HepG2 (cell line): Measurements from ENCODE around the gene ARL5B. TPM values are rescaled to one million over a fixed set of nuclear protein-coding genes. Genes with fewer than 3 reads are reported as not detected.

Experiments used
- ATAC-seq: fragments of 200-7000 bp; cut with Tn5 transposase; 3 replicates; pipeline ENCODE4 v1.9.1; 2020; ENCODE audit warnings: mild to moderate bottlenecking, moderate library complexity
- BruUV-seq: library from RNA; stranded (reverse); fragments of 400-500 nt; replicated peaks from 2 replicates; lab custom pipeline; 2021; lab: Mats Ljungman, UMichigan
- CTCF ChIA-PET: fragments of 300-600 bp; formaldehyde crosslinking; extraction: SDS; loops from one replicate; lab custom pipeline; 2021; ENCODE audit warnings: low total read pairs, inconsistent platforms, low intra/inter-chr PET ratio; lab: Yijun Ruan, JAX
- POLR2A ChIA-PET: fragments of 350-600 bp; sonication (Branson Sonifier 250); formaldehyde crosslinking; loops from one replicate; lab custom pipeline; 2020; ENCODE audit warnings: antibody characterized with exemption, inconsistent platforms; lab: Yijun Ruan, JAX
- DNase-seq: peaks from one replicate; pipeline ENCODE4 v3.0.0-alpha.2; 2015; ENCODE audit warnings: low spot score
- FAIRE-seq: peaks from 3 replicates; lab custom pipeline; 2011; peaks lifted over from hg19 to GRCh38; lab: Jason Lieb, UNC
- H2AFZ ChIP-seq: one replicate; pipeline ENCODE4 v1.6.1; 2011; ENCODE audit warnings: low read length, inconsistent platforms
- H3K27ac ChIP-seq: fragments of 300-600 bp; 3 replicates; pipeline ENCODE4 v1.8.0; 2011; ENCODE audit warnings: mixed run types, mild to moderate bottlenecking, mixed read lengths, low read length, inconsistent platforms; ENCODE audit not compliant: insufficient read depth; ENCODE audit errors: extremely low read length
- H3K27me3 ChIP-seq, 2 experiments: fragments of 200-600 bp in 1 of 2; 2 replicates in 1 of 2; 3 replicates in 1 of 2; pipeline versions ENCODE4 v1.6.0 to v1.8.0; 2011; ENCODE audit warnings: low read length in 2 of 2, mild to moderate bottlenecking in 2 of 2, moderate library complexity in 2 of 2, inconsistent platforms in 1 of 2; ENCODE audit not compliant: insufficient read depth in 2 of 2, control insufficient read depth in 1 of 2
- H3K36me3 ChIP-seq, 2 experiments: fragments of 200-600 bp in 1 of 2; replicated peaks in 1 of 2; 2 replicates in 1 of 2; 3 replicates in 1 of 2; pipeline versions ENCODE4 v1.5.1 to v1.8.0; 2011; ENCODE audit warnings: low read length in 2 of 2, inconsistent platforms in 1 of 2; ENCODE audit not compliant: insufficient read depth in 2 of 2, control insufficient read depth in 1 of 2
- H3K4me1 ChIP-seq: 2 replicates; pipeline ENCODE4 v1.5.1; 2012; ENCODE audit warnings: low read length, inconsistent platforms; ENCODE audit not compliant: insufficient read depth
- H3K4me2 ChIP-seq: 2 replicates; pipeline ENCODE4 v1.6.0; 2011; ENCODE audit warnings: low read depth, low read length, inconsistent platforms
- H3K4me3 ChIP-seq, 3 experiments: fragments of 200-600 bp in 1 of 3; sonication (generic), shearing (Covaris generic) in 1 of 3; replicated peaks in 1 of 3; 2 replicates each; pipeline ENCODE4 v1.5.1; 2011 to 2016; ENCODE audit warnings: low read length in 3 of 3, inconsistent platforms in 2 of 3, low read depth in 2 of 3, mild to moderate bottlenecking in 2 of 3, control low read depth in 1 of 3, mixed read lengths in 1 of 3; ENCODE audit not compliant: insufficient read depth in 1 of 3
- H3K79me2 ChIP-seq: one replicate; pipeline ENCODE4 v1.6.1; 2011; ENCODE audit warnings: low read length, inconsistent platforms; ENCODE audit not compliant: insufficient read depth
- H3K9ac ChIP-seq: 2 replicates; pipeline ENCODE4 v1.6.0; 2011; ENCODE audit warnings: mild to moderate bottlenecking, low read depth, low read length, inconsistent platforms; ENCODE audit not compliant: insufficient read depth
- H3K9me3 ChIP-seq: 2 replicates; pipeline ENCODE4 v1.5.1; 2012; ENCODE audit warnings: mild to moderate bottlenecking, low read length
- H4K20me1 ChIP-seq: 2 replicates; pipeline ENCODE4 v1.6.0; 2011; ENCODE audit warnings: inconsistent platforms, mild to moderate bottlenecking, low read length, moderate library complexity; ENCODE audit not compliant: insufficient read depth
- AHR ChIP-seq: IDR thresholded peaks from 2 replicates; pipeline ENCODE4 v1.6.1; 2018; ENCODE audit warnings: missing genetic modification reagents, missing compliant biosample characterization
- ARID5B ChIP-seq: IDR thresholded peaks from 2 replicates; pipeline ENCODE4 v1.4.0; 2020; ENCODE audit warnings: mild to moderate bottlenecking, missing genetic modification reagents
- BCL6 ChIP-seq: IDR thresholded peaks from 2 replicates; pipeline ENCODE4 v1.6.1; 2016; ENCODE audit warnings: missing genetic modification reagents, missing compliant biosample characterization
- CEBPG ChIP-seq: IDR thresholded peaks from 2 replicates; pipeline ENCODE4 v1.6.1; 2016
- CREM ChIP-seq, 2 experiments: sonication (generic) in 1 of 2; formaldehyde crosslinking in 1 of 2; IDR thresholded peaks; 2 replicates each; pipeline versions ENCODE4 v1.4.0 to v1.6.1; 2016 to 2020; ENCODE audit warnings: antibody characterized with exemption in 1 of 2, mild to moderate bottlenecking in 1 of 2, missing genetic modification reagents in 1 of 2
- FOXA3 ChIP-seq: IDR thresholded peaks from 2 replicates; pipeline ENCODE4 v1.6.1; 2016; ENCODE audit warnings: missing genetic modification reagents, missing compliant biosample characterization
- HNF4A ChIP-seq: sonication (generic); formaldehyde crosslinking; IDR thresholded peaks from 2 replicates; pipeline ENCODE4 v1.4.0; 2020; ENCODE audit warnings: missing genetic modification reagents
- HNF4G ChIP-seq, 2 experiments: sonication (generic) in 1 of 2; formaldehyde crosslinking in 1 of 2; IDR thresholded peaks; 2 replicates each; pipeline versions ENCODE4 v1.4.0 to v1.6.1; 2011 to 2020; ENCODE audit warnings: borderline replicate concordance in 2 of 2, low read depth in 2 of 2, mild to moderate bottlenecking in 2 of 2, low read length in 1 of 2, missing genetic modification reagents in 1 of 2, moderate library complexity in 1 of 2
- MIER2 ChIP-seq: IDR thresholded peaks from 2 replicates; pipeline ENCODE4 v1.6.1; 2016; ENCODE audit warnings: missing biosample characterization, missing genetic modification reagents
- NCOR1 ChIP-seq: fragments of 200-600 bp; sonication (generic); IDR thresholded peaks from 2 replicates; pipeline ENCODE4 v1.7.0; 2017; ENCODE audit warnings: antibody characterized with exemption, low read length, borderline replicate concordance
- SOX13 ChIP-seq, 3 experiments: fragments of 450-650 bp in 1 of 3; sonication (generic) in 1 of 3; formaldehyde crosslinking in 1 of 3; IDR thresholded peaks in 2 of 3; conservative IDR thresholded peaks in 1 of 3; 2 replicates each; pipeline versions ENCODE4 v1.5.0 to v1.6.1; 2016 to 2020; ENCODE audit warnings: antibody characterized with exemption in 1 of 3, mild to moderate bottlenecking in 1 of 3, missing compliant biosample characterization in 1 of 3, missing genetic modification reagents in 1 of 3, moderate library complexity in 1 of 3
- SOX6 ChIP-seq, 2 experiments: fragments of 450-650 bp in 1 of 2; sonication (generic) in 1 of 2; formaldehyde crosslinking in 1 of 2; IDR thresholded peaks; 2 replicates each; pipeline versions ENCODE4 v1.4.0 to v1.6.1; 2017 to 2020; ENCODE audit warnings: antibody characterized with exemption in 1 of 2, mild to moderate bottlenecking in 1 of 2, missing genetic modification reagents in 1 of 2
- TCF7 ChIP-seq: sonication (generic); IDR thresholded peaks from 2 replicates; pipeline ENCODE4 v1.6.1; 2016; ENCODE audit warnings: antibody characterized with exemption, low read depth
- ZFAT ChIP-seq: sonication (generic); formaldehyde crosslinking; conservative IDR thresholded peaks from 2 replicates; pipeline ENCODE4 v1.8.1; 2023; ENCODE audit warnings: missing genetic modification reagents, inconsistent platforms
- ZNF207 ChIP-seq: fragments of 450-650 bp; IDR thresholded peaks from 2 replicates; pipeline ENCODE4 v1.6.1; 2016; ENCODE audit warnings: antibody characterized with exemption, borderline replicate concordance
- WGBS: methylation state at CpG from one replicate; pipeline ENCODE4 v1.1.6; 2017; ENCODE audit warnings: low lambda C conversion rate; 5-methylcytosine and 5-hydroxymethylcytosine counted together
- in situ Hi-C: cut with HindIII; loops from 2 replicates; pipeline ENCODE4 v1.10.0; 2017; ENCODE audit warnings: low pct_unique_long_range_greater_than_20kb; ENCODE audit not compliant: extremely low pct_ligation_motif_present
- intact Hi-C: fragments of 100-400 bp; cut with micrococcal nuclease; formaldehyde crosslinking; loops from one replicate; pipeline ENCODE4 v1.10.0; 2022; ENCODE audit not compliant: unreplicated experiment
- polyA plus RNA-seq, 8 experiments: library from polyadenylated mRNA; depleted of rRNA in 3 of 8; stranded (reverse) in 7 of 8; unstranded in 1 of 8; fragments of >200 nt; fragmentation: Illumina TruSeq in 4 of 8; extraction: Trizol in 4 of 8; gene quantifications; 2 replicates each; pipeline versions ENCODE4 v1.2.1 to v1.2.3, GENCODE V29; 2011 to 2016; ENCODE audit warnings: low read depth in 4 of 8, missing spikeins in 1 of 8, mixed read lengths in 1 of 8; ENCODE audit not compliant: insufficient read depth in 1 of 8
- total RNA-seq, 5 experiments: library from RNA; depleted of rRNA; stranded (reverse); fragments of >200 nt; fragmentation: Illumina TruSeq; extraction: Trizol; gene quantifications; 2 replicates each; pipeline ENCODE4 v1.2.3, GENCODE V29; 2016; ENCODE audit warnings: low read depth in 1 of 5
- TF ChIP-seq, protein P1 (sequence below): IDR thresholded peaks from 2 replicates; pipeline ENCODE4 v1.6.1; 2012; ENCODE audit warnings: low read depth, low read length, improper control_type of control experiment

Gene ARL5B
- total and polyA plus RNA-seq, 2 of the 13 experiments (the other 11 are each of a cell fraction or from before 2014, with no cell fraction given), result 26.6 to 32.7 TPM

DNA sequence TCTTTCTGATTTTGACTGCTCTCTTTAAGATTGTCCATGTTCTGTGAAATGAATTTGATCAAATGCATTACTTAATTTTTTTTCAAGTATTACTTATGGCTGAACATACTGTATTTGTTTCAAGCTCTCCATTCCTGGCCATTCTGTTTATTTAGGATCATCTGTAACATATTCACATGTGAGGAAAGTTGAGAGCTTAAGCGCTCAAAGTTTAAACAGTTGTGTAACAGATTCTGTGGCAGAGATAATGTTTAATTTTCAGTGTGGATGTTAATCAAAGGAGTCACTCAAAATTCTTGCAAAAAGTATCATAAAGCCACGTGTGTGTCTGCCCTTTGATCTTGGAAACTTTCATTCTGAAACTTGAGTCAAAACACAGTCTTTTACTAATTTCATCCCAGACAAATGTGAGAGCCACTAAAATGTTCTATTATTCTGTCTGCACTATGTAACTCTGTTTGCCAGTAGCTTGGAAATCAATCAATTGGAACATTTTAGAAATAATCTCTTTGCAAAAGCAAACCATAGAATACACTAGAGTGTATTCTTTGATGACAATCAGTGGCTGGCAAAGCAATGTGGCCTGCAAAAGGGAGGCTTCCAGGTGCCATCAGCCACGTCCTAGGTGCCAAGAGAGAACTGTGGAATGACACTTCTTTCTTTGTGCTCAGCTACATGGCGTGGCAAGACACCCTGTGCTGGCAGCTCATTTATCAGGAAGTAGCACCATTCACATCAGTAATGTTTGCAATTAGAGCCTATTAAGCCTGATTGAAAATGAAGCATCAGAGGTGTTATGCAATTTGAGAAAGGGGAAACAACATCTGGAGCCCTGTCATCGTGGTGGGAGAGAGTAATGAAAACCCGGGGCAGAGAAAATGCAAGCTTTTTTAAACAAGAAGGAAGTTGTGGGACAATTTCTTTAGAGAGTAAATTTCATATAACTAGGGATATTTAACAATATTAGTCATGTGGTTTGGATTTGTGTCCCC, 40.9 kb downstream of the ARL5B start:
- no peak overlapping the region for H3K27ac ChIP-seq
- CTCF ChIA-PET, result no interaction called here
- POLR2A ChIA-PET, result interaction anchor here (0.7 kb wide), 1 partner anchor 41 kb away, joined by 3 read pairs; no protein-coding TSS in a partner anchor
- intact Hi-C loops (no loop called here), in situ Hi-C loops (loop anchor here (25.0 kb wide), 1 partner anchor 1087 kb away; no protein-coding TSS in a partner anchor)
- H3K4me2 ChIP-seq, result peak overlapping the region; percentile 2; the same call in 1 of the 2 replicates
- H3K4me3 ChIP-seq, result no peak overlapping the region
- ATAC-seq, result peak; percentile 83
- BruUV-seq, result no TSS peak
- H3K27me3 ChIP-seq, result no peaks in the 10 kb centered on the region; a peak in 1 of 5 replicates
- FAIRE-seq, result no peak
- no peaks in the 10 kb centered on the region for H3K36me3 ChIP-seq
- WGBS, result 26% methylated on average over 6 of the region's 6 CpGs
- H3K9ac ChIP-seq, result no peak overlapping the region
- DNase-seq, result peak; percentile 68
- peaks cover 8% of the 10 kb centered on the region; the same call in 1 of the 2 replicates for H3K9me3 ChIP-seq
- no peak overlapping the region for H2AFZ ChIP-seq
- H3K79me2 ChIP-seq, result no peaks in the 10 kb centered on the region
- H3K4me1 ChIP-seq, result peaks cover 32% of the 10 kb centered on the region
- no peaks in the 10 kb centered on the region for H4K20me1 ChIP-seq
- no peak for TF ChIP-seq SOX13 (IDR thresholded peaks at IDR 0.05)
- TF ChIP-seq SOX13 (CRISPR knock-in tag; conservative IDR thresholded peaks at IDR 0.05 in 1 of 2, IDR thresholded peaks at IDR 0.05 in 1 of 2), result peak in 1 of 2 experiments; percentile 45; a peak in 1 of 4 replicates
- peak; percentile 27; the same call in 1 of the 2 replicates for TF ChIP-seq CREM (IDR thresholded peaks at IDR 0.05)
- TF ChIP-seq CREM (CRISPR knock-in tag; IDR thresholded peaks at IDR 0.05), result no peak
- no peak for TF ChIP-seq MIER2
- no peak for TF ChIP-seq ZNF207
- no peak for TF ChIP-seq ZFAT (CRISPR knock-in tag)
- peak; percentile 72 for TF ChIP-seq HNF4A (CRISPR knock-in tag)
- 0 out of 2 replicates have a peak, but pooled peaks have one; percentile 12 for TF ChIP-seq HNF4G (IDR thresholded peaks at IDR 0.05; ENCODE audit: borderline replicate concordance, low read depth, low read length)
- TF ChIP-seq HNF4G (CRISPR knock-in tag; IDR thresholded peaks at IDR 0.05; ENCODE audit: borderline replicate concordance, low read depth), result no peak
- TF ChIP-seq TCF7, result 0 out of 2 replicates have a peak, but pooled peaks have one; percentile 7
- TF ChIP-seq, protein P1, sequence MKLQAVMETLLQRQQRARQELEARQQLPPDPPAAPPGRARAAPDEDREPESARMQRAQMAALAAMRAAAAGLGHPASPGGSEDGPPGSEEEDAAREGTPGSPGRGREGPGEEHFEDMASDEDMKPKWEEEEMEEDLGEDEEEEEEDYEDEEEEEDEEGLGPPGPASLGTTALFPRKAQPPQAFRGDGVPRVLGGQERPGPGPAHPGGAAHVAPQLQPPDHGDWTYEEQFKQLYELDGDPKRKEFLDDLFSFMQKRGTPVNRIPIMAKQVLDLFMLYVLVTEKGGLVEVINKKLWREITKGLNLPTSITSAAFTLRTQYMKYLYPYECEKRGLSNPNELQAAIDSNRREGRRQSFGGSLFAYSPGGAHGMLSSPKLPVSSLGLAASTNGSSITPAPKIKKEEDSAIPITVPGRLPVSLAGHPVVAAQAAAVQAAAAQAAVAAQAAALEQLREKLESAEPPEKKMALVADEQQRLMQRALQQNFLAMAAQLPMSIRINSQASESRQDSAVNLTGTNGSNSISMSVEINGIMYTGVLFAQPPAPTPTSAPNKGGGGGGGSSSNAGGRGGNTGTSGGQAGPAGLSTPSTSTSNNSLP, result peak; percentile 47; the same call in 1 of the 2 replicates
- TF ChIP-seq ARID5B (CRISPR knock-in tag), result peak; percentile 72
- TF ChIP-seq AHR, result no peak
- no peak for TF ChIP-seq SOX6 (IDR thresholded peaks at IDR 0.05)
- peak; percentile 28; the same call in 1 of the 2 replicates for TF ChIP-seq SOX6 (CRISPR knock-in tag; IDR thresholded peaks at IDR 0.05)
- TF ChIP-seq NCOR1, result peak; percentile 23; the same call in 1 of the 2 replicates
- TF ChIP-seq CEBPG (CRISPR knock-in tag), result peak; percentile 31; the same call in 1 of the 2 replicates
- TF ChIP-seq BCL6 (CRISPR knock-in tag), result peak; percentile 28; the same call in 1 of the 2 replicates
- peak; percentile 47 for TF ChIP-seq FOXA3 (CRISPR knock-in tag)
